Measurements from ENCODE around the gene SDC1.

The SDC1 gene

GRCh38 chr2:20230114-20230425 is 5.1 kb upstream of the SDC1 start:
- DNase-seq = no peak
- Histone ChIP-seq H3K9me3 (ENCODE audit: control insufficient read depth, low read length) (no peaks in the 10 kb centered on the region), H3K4me1 (ENCODE audit: control insufficient read depth, insufficient read depth, low read length, poor library complexity, severe bottlenecking) (peaks cover 7% of the 10 kb centered on the region), H3K36me3 (ENCODE audit: control insufficient read depth, insufficient read depth, low read length) (no peaks in the 10 kb centered on the region), H3K27ac (ENCODE audit: insufficient read depth, low read length, poor library complexity, severe bottlenecking) (no peak overlapping the region), H3K4me3 (ENCODE audit: insufficient read depth, low read depth, low read length, poor library complexity, severe bottlenecking) (no peak overlapping the region), H3K27me3 (replicated peaks; ENCODE audit: control insufficient read depth, insufficient read depth, low read length, poor library complexity, severe bottlenecking) (peaks cover 6% of the 10 kb centered on the region)

- DNase-seq = no peak
- peaks cover 6% of the 10 kb centered on the region for H3K27me3 ChIP-seq (replicated peaks; ENCODE audit: control insufficient read depth, insufficient read depth, low read length, poor library complexity, severe bottlenecking)
Observed at GRCh38 chr2:20229322-20230113, 4.6 kb upstream of the SDC1 start.

GRCh38 chr2:20227894-20228505 is 3.1 kb upstream of the SDC1 start:
- H3K4me1 ChIP-seq (ENCODE audit: control insufficient read depth, insufficient read depth, low read length, poor library complexity, severe bottlenecking) = peaks cover 13% of the 10 kb centered on the region
- DNase-seq = no peak
- no peaks in the 10 kb centered on the region for H3K9me3 ChIP-seq (ENCODE audit: control insufficient read depth, low read length)
- peaks cover 6% of the 10 kb centered on the region for H3K27me3 ChIP-seq (replicated peaks; ENCODE audit: control insufficient read depth, insufficient read depth, low read length, poor library complexity, severe bottlenecking)
- no peaks in the 10 kb centered on the region for H3K36me3 ChIP-seq (ENCODE audit: control insufficient read depth, insufficient read depth, low read length)
- H3K4me3 ChIP-seq (ENCODE audit: insufficient read depth, low read depth, low read length, poor library complexity, severe bottlenecking) = no peak overlapping the region
- H3K27ac ChIP-seq (ENCODE audit: insufficient read depth, low read length, poor library complexity, severe bottlenecking) = no peak overlapping the region

More at GRCh38 chr2:20229322-20230113, 4.6 kb upstream of the SDC1 start:
- Histone ChIP-seq H3K36me3 (ENCODE audit: control insufficient read depth, insufficient read depth, low read length) (no peaks in the 10 kb centered on the region), H3K4me1 (ENCODE audit: control insufficient read depth, insufficient read depth, low read length, poor library complexity, severe bottlenecking) (peaks cover 7% of the 10 kb centered on the region), H3K4me3 (ENCODE audit: insufficient read depth, low read depth, low read length, poor library complexity, severe bottlenecking) (no peak overlapping the region), H3K9me3 (ENCODE audit: control insufficient read depth, low read length) (no peaks in the 10 kb centered on the region), H3K27ac (ENCODE audit: insufficient read depth, low read length, poor library complexity, severe bottlenecking) (no peak overlapping the region)

- no peak overlapping the region for H3K4me3 ChIP-seq (ENCODE audit: insufficient read depth, low read depth, low read length, poor library complexity, severe bottlenecking)
- H3K27ac ChIP-seq (ENCODE audit: insufficient read depth, low read length, poor library complexity, severe bottlenecking) = no peak overlapping the region
- H3K36me3 ChIP-seq (ENCODE audit: control insufficient read depth, insufficient read depth, low read length) = no peaks in the 10 kb centered on the region
- DNase-seq = no peak
- no peaks in the 10 kb centered on the region for H3K9me3 ChIP-seq (ENCODE audit: control insufficient read depth, low read length)
- H3K27me3 ChIP-seq (replicated peaks; ENCODE audit: control insufficient read depth, insufficient read depth, low read length, poor library complexity, severe bottlenecking) = peaks cover 11% of the 10 kb centered on the region
- H3K4me1 ChIP-seq (ENCODE audit: control insufficient read depth, insufficient read depth, low read length, poor library complexity, severe bottlenecking) = peaks cover 13% of the 10 kb centered on the region
Observed at GRCh38 chr2:20226152-20226545, 1.2 kb upstream of the SDC1 start.

- DNase-seq = no peak
- Histone ChIP-seq H3K27ac (ENCODE audit: insufficient read depth, low read length, poor library complexity, severe bottlenecking) (no peak overlapping the region), H3K27me3 (replicated peaks; ENCODE audit: control insufficient read depth, insufficient read depth, low read length, poor library complexity, severe bottlenecking) (peaks cover 11% of the 10 kb centered on the region)
Observed at GRCh38 chr2:20225294-20226151, 593 bp upstream of the SDC1 start.

GRCh38 chr2:20224164-20224715 is 690 bp downstream of the SDC1 start:
- Histone ChIP-seq H3K27ac (ENCODE audit: insufficient read depth, low read length, poor library complexity, severe bottlenecking) (no peak overlapping the region), H3K4me3 (ENCODE audit: insufficient read depth, low read depth, low read length, poor library complexity, severe bottlenecking) (peak overlapping the region; percentile 46), H3K9me3 (ENCODE audit: control insufficient read depth, low read length) (no peaks in the 10 kb centered on the region), H3K4me1 (ENCODE audit: control insufficient read depth, insufficient read depth, low read length, poor library complexity, severe bottlenecking) (peaks cover 13% of the 10 kb centered on the region), H3K36me3 (ENCODE audit: control insufficient read depth, insufficient read depth, low read length) (no peaks in the 10 kb centered on the region), H3K27me3 (replicated peaks; ENCODE audit: control insufficient read depth, insufficient read depth, low read length, poor library complexity, severe bottlenecking) (peaks cover 11% of the 10 kb centered on the region)
- DNase-seq = no peak

More at GRCh38 chr2:20225294-20226151, 593 bp upstream of the SDC1 start:
- Histone ChIP-seq H3K4me3 (ENCODE audit: insufficient read depth, low read depth, low read length, poor library complexity, severe bottlenecking) (peak overlapping the region; percentile 17), H3K36me3 (ENCODE audit: control insufficient read depth, insufficient read depth, low read length) (no peaks in the 10 kb centered on the region), H3K9me3 (ENCODE audit: control insufficient read depth, low read length) (no peaks in the 10 kb centered on the region), H3K4me1 (ENCODE audit: control insufficient read depth, insufficient read depth, low read length, poor library complexity, severe bottlenecking) (peaks cover 13% of the 10 kb centered on the region)

GRCh38 chr2:20223407-20224163 is 1.3 kb downstream of the SDC1 start:
- Histone ChIP-seq H3K9me3 (ENCODE audit: control insufficient read depth, low read length) (no peaks in the 10 kb centered on the region), H3K4me3 (ENCODE audit: insufficient read depth, low read depth, low read length, poor library complexity, severe bottlenecking) (peak overlapping the region; percentile 39), H3K27me3 (replicated peaks; ENCODE audit: control insufficient read depth, insufficient read depth, low read length, poor library complexity, severe bottlenecking) (peaks cover 11% of the 10 kb centered on the region), H3K27ac (ENCODE audit: insufficient read depth, low read length, poor library complexity, severe bottlenecking) (no peak overlapping the region), H3K4me1 (ENCODE audit: control insufficient read depth, insufficient read depth, low read length, poor library complexity, severe bottlenecking) (peaks cover 13% of the 10 kb centered on the region), H3K36me3 (ENCODE audit: control insufficient read depth, insufficient read depth, low read length) (no peaks in the 10 kb centered on the region)
- no peak for DNase-seq

GRCh38 chr2:20222769-20223406 is 2.0 kb downstream of the SDC1 start:
- H3K9me3 ChIP-seq (ENCODE audit: control insufficient read depth, low read length) = no peaks in the 10 kb centered on the region
- peaks cover 11% of the 10 kb centered on the region for H3K27me3 ChIP-seq (replicated peaks; ENCODE audit: control insufficient read depth, insufficient read depth, low read length, poor library complexity, severe bottlenecking)
- DNase-seq = no peak
- peaks cover 13% of the 10 kb centered on the region for H3K4me1 ChIP-seq (ENCODE audit: control insufficient read depth, insufficient read depth, low read length, poor library complexity, severe bottlenecking)
- no peak overlapping the region for H3K27ac ChIP-seq (ENCODE audit: insufficient read depth, low read length, poor library complexity, severe bottlenecking)
- no peaks in the 10 kb centered on the region for H3K36me3 ChIP-seq (ENCODE audit: control insufficient read depth, insufficient read depth, low read length)
- no peak overlapping the region for H3K4me3 ChIP-seq (ENCODE audit: insufficient read depth, low read depth, low read length, poor library complexity, severe bottlenecking)

Measured in effector memory CD4-positive, alpha-beta T cell (primary cell).